Measurements from ENCODE around the gene SLC26A9. TPM values are rescaled to one million over a fixed set of nuclear protein-coding genes. Genes with fewer than 3 reads are reported as not detected.

Gene SLC26A9
- total and polyA plus RNA-seq, 2 experiments from 2014 or later = not detected

DNA sequence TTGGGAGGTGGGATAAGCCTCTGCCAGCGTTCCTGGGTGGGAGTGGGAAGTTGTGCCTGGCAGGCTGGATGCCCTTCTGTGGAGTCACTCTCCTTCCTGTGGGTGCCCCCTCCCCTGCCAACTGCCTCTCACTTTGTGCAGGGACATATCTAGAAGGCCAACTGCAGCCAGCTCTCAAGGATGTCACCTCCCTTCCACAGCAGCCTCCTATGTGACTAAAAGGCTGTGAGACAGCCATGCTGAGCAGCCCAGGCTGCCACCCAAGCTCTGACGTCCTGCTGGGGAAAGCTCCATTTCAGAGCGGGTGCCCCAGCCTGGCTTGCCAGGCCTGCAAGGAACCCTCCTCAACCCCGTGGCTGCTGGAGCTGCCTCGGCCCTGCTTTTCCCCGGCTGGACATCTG is 19.6 kb upstream of the SLC26A9 start (continued):
- TF ChIP-seq, protein P1, sequence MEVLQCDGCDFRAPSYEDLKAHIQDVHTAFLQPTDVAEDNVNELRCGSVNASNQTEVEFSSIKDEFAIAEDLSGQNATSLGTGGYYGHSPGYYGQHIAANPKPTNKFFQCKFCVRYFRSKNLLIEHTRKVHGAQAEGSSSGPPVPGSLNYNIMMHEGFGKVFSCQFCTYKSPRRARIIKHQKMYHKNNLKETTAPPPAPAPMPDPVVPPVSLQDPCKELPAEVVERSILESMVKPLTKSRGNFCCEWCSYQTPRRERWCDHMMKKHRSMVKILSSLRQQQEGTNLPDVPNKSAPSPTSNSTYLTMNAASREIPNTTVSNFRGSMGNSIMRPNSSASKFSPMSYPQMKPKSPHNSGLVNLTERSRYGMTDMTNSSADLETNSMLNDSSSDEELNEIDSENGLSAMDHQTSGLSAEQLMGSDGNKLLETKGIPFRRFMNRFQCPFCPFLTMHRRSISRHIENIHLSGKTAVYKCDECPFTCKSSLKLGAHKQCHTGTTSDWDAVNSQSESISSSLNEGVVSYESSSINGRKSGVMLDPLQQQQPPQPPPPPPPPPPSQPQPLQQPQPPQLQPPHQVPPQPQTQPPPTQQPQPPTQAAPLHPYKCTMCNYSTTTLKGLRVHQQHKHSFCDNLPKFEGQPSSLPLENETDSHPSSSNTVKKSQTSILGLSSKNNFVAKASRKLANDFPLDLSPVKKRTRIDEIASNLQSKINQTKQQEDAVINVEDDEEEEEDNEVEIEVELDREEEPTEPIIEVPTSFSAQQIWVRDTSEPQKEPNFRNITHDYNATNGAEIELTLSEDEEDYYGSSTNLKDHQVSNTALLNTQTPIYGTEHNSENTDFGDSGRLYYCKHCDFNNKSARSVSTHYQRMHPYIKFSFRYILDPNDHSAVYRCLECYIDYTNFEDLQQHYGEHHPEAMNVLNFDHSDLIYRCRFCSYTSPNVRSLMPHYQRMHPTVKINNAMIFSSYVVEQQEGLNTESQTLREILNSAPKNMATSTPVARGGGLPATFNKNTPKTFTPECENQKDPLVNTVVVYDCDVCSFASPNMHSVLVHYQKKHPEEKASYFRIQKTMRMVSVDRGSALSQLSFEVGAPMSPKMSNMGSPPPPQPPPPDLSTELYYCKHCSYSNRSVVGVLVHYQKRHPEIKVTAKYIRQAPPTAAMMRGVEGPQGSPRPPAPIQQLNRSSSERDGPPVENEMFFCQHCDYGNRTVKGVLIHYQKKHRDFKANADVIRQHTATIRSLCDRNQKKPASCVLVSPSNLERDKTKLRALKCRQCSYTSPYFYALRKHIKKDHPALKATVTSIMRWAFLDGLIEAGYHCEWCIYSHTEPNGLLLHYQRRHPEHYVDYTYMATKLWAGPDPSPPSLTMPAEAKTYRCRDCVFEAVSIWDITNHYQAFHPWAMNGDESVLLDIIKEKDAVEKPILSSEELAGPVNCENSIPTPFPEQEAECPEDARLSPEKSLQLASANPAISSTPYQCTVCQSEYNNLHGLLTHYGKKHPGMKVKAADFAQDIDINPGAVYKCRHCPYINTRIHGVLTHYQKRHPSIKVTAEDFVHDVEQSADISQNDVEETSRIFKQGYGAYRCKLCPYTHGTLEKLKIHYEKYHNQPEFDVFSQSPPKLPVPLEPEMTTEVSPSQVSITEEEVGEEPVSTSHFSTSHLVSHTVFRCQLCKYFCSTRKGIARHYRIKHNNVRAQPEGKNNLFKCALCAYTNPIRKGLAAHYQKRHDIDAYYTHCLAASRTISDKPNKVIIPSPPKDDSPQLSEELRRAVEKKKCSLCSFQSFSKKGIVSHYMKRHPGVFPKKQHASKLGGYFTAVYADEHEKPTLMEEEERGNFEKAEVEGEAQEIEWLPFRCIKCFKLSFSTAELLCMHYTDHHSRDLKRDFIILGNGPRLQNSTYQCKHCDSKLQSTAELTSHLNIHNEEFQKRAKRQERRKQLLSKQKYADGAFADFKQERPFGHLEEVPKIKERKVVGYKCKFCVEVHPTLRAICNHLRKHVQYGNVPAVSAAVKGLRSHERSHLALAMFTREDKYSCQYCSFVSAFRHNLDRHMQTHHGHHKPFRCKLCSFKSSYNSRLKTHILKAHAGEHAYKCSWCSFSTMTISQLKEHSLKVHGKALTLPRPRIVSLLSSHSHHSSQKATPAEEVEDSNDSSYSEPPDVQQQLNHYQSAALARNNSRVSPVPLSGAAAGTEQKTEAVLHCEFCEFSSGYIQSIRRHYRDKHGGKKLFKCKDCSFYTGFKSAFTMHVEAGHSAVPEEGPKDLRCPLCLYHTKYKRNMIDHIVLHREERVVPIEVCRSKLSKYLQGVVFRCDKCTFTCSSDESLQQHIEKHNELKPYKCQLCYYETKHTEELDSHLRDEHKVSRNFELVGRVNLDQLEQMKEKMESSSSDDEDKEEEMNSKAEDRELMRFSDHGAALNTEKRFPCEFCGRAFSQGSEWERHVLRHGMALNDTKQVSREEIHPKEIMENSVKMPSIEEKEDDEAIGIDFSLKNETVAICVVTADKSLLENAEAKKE (CRISPR knock-in tag; IDR thresholded peaks at IDR 0.05) = no peak

DNA sequence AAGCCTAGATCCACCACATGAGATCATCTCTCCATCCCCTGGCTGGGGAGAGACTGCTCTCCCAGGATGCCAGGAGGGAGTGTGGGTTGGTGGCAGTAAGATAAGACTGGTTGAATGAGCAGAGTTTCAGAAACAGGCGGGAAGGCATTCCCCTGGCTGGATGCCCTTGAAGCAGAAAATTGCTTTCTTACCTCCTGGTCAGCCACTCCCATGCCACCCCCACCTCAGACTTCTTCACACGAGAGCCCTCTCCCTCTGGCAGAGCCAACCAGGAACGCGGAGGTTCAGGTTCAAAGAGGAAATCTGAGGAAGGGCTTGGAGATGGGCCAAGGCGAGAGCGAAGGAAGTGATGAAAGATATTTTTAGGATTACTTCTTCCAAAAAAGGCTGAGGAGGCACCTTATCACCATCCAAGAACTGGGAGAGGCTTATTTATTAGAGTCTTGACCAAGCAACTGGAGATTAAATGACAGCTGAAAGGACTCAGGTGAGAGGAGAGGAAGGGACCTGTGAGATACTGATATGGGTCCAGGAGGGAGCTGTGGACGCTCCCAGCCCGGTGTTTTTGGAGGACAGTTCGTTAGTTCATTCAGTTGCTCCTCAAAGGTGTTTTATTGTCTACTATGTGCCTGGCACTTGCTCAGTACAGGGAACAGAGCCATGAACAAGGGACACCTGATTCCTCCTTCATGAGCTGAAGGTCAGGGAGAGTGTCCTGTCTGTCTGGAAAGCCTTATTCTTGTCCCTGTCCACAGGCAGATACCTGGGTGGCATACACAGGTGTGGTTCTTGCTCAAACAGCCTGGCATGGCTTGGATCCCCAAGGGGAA is 18.9 kb upstream of the SLC26A9 start:
- Histone ChIP-seq H2AFZ (no peak overlapping the region), H3K9me2 (ENCODE audit: insufficient read depth) (no peaks in the 10 kb centered on the region), H3F3A (replicated peaks; ENCODE audit: low read depth) (no peaks in the 10 kb centered on the region), H3K4me1 (ENCODE audit: insufficient read depth) (no peaks in the 10 kb centered on the region), H4K20me1 (replicated peaks; ENCODE audit: insufficient read depth) (no peaks in the 10 kb centered on the region), H3K79me2 (replicated peaks; ENCODE audit: insufficient read depth) (no peaks in the 10 kb centered on the region), H3K4me3 (no peak overlapping the region), H3K27ac (ENCODE audit: low read depth) (no peak overlapping the region), H3K36me3 (ENCODE audit: insufficient read depth) (no peaks in the 10 kb centered on the region), H3K27me3 (ENCODE audit: insufficient read depth) (no peaks in the 10 kb centered on the region), H3K4me2 (no peak overlapping the region)
- Mint-ChIP-seq H3K4me1 (peaks cover 11% of the 10 kb centered on the region; the same call in 2 of the 3 replicates), H3K27me3 (ENCODE audit: insufficient read depth, low read depth, poor library complexity) (peaks cover 8% of the 10 kb centered on the region), H3K4me3 (no peak overlapping the region), H3K27ac (no peak overlapping the region), H3K36me3 (ENCODE audit: low read depth) (no peaks in the 10 kb centered on the region), H3K9me3 (no peaks in the 10 kb centered on the region)
- ATAC-seq (no peak), DNase-seq (ENCODE audit: low spot score) (no peak)
- TF ChIP-seq NANOG (IDR thresholded peaks at IDR 0.05; ENCODE audit: borderline replicate concordance) (no peak), POLR2AphosphoS5 (IDR thresholded peaks at IDR 0.05; ENCODE audit: low read depth) (no peak)
- TF ChIP-seq, protein P2, sequence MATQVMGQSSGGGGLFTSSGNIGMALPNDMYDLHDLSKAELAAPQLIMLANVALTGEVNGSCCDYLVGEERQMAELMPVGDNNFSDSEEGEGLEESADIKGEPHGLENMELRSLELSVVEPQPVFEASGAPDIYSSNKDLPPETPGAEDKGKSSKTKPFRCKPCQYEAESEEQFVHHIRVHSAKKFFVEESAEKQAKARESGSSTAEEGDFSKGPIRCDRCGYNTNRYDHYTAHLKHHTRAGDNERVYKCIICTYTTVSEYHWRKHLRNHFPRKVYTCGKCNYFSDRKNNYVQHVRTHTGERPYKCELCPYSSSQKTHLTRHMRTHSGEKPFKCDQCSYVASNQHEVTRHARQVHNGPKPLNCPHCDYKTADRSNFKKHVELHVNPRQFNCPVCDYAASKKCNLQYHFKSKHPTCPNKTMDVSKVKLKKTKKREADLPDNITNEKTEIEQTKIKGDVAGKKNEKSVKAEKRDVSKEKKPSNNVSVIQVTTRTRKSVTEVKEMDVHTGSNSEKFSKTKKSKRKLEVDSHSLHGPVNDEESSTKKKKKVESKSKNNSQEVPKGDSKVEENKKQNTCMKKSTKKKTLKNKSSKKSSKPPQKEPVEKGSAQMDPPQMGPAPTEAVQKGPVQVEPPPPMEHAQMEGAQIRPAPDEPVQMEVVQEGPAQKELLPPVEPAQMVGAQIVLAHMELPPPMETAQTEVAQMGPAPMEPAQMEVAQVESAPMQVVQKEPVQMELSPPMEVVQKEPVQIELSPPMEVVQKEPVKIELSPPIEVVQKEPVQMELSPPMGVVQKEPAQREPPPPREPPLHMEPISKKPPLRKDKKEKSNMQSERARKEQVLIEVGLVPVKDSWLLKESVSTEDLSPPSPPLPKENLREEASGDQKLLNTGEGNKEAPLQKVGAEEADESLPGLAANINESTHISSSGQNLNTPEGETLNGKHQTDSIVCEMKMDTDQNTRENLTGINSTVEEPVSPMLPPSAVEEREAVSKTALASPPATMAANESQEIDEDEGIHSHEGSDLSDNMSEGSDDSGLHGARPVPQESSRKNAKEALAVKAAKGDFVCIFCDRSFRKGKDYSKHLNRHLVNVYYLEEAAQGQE (IDR thresholded peaks at IDR 0.05; ENCODE audit: unreplicated experiment) = no peak

Data from GM23338 (cell line).